Measurements from ENCODE around the gene THSD7A.

- no peak for TF ChIP-seq CTCF (IDR thresholded peaks at IDR 0.05)
- TF ChIP-seq POLR2A (IDR thresholded peaks at IDR 0.05), result no peak
Observed at GRCh38 chr7:11751807-11752389, 80.1 kb downstream of the THSD7A start.

All from heart left ventricle (tissue), 13 donors.